AG04450 (cell line): Measurements from ENCODE around the gene ZFYVE28. TPM values are rescaled to one million over a fixed set of nuclear protein-coding genes. Genes with fewer than 3 reads are reported as not detected.

ENCODE experiments used
- CTCF ChIA-PET: fragments of 300-600, 350-600 bp; formaldehyde crosslinking; extraction: SDS; loops from one replicate; lab custom pipeline; 2022; ENCODE audit warnings: antibody characterized with exemption, inconsistent platforms; lab: Charles Lee
- POLR2A ChIA-PET: fragments of 350-600 bp; formaldehyde crosslinking; extraction: SDS; loops from one replicate; lab custom pipeline; 2021; ENCODE audit warnings: antibody characterized with exemption, inconsistent platforms; lab: Yijun Ruan, JAX
- DNase-seq: peaks from one replicate; pipeline ENCODE4 v3.0.0-alpha.2; 2011; ENCODE audit warnings: low read depth, low spot score
- H3K27ac ChIP-seq: one replicate; pipeline ENCODE4 v1.5.1; 2012; ENCODE audit warnings: low read depth, low read length, control low read depth
- H3K27me3 ChIP-seq: one replicate; pipeline ENCODE4 v1.6.0; 2012; ENCODE audit warnings: low read length; ENCODE audit not compliant: control insufficient read depth, insufficient read depth
- H3K4me3 ChIP-seq: 2 replicates; pipeline ENCODE4 v1.5.1; 2011; ENCODE audit warnings: mild to moderate bottlenecking, low read depth, low read length, control low read depth
- H3K9me3 ChIP-seq: 2 replicates; pipeline ENCODE4 v1.5.1; 2012; ENCODE audit warnings: low read length; ENCODE audit not compliant: control insufficient read depth, insufficient read depth
- CTCF ChIP-seq: IDR thresholded peaks from 2 replicates; pipeline ENCODE4 v1.5.1; 2011; ENCODE audit warnings: low read depth, low read length, control low read depth, inconsistent platforms
- polyA plus RNA-seq: library from polyadenylated mRNA; depleted of rRNA; stranded (reverse); fragments of >200 nt; gene quantifications from 2 replicates; pipeline ENCODE4 v1.2.3, GENCODE V29; 2011

The ZFYVE28 gene
- polyA plus RNA-seq, 1 experiment, result 2.2 TPM

- Histone ChIP-seq H3K27me3 (peaks cover 38% of the 10 kb centered on the region), H3K27ac (no peak overlapping the region), H3K9me3 (peaks cover 8% of the 10 kb centered on the region; the same call in 1 of the 2 replicates), H3K4me3 (no peak overlapping the region)
- TF ChIP-seq CTCF, result no peak
- CTCF ChIA-PET, result no interaction called here
- POLR2A ChIA-PET, result no interaction called here
- no peak for DNase-seq
Measured at GRCh38 chr4:2424581-2424980, 6.1 kb upstream of the ZFYVE28 start.

- no peak for DNase-seq
- ChIA-PET POLR2A (no interaction called here), CTCF (interaction anchor here (1.0 kb wide), 1 partner anchor 10 kb away, joined by 3 read pairs; no protein-coding TSS in a partner anchor)
- no peak overlapping the region for H3K4me3 ChIP-seq
- H3K27me3 ChIP-seq, result peaks cover 44% of the 10 kb centered on the region
- TF ChIP-seq CTCF, result no peak
- H3K27ac ChIP-seq, result no peak overlapping the region
- H3K9me3 ChIP-seq, result peaks cover under 1% of the 10 kb centered on the region; the same call in 1 of the 2 replicates
Measured at GRCh38 chr4:2423695-2424094, 5.2 kb upstream of the ZFYVE28 start.

GRCh38 chr4:2423066-2423465 is 4.6 kb upstream of the ZFYVE28 start:
- Histone ChIP-seq H3K9me3 (no peaks in the 10 kb centered on the region; the same call in 1 of the 2 replicates), H3K27ac (no peak overlapping the region), H3K27me3 (peaks cover 45% of the 10 kb centered on the region), H3K4me3 (no peak overlapping the region)
- TF ChIP-seq CTCF, result no peak
- DNase-seq, result no peak
- CTCF ChIA-PET, result interaction anchor here (1.0 kb wide), 1 partner anchor 10 kb away, joined by 3 read pairs; no protein-coding TSS in a partner anchor
- POLR2A ChIA-PET, result no interaction called here

- H3K27ac ChIP-seq, result no peak overlapping the region
Measured at GRCh38 chr4:2421928-2422327, 3.5 kb upstream of the ZFYVE28 start.

More at GRCh38 chr4:2421928-2422327, 3.5 kb upstream of the ZFYVE28 start:
- POLR2A ChIA-PET, result no interaction called here
- DNase-seq, result no peak
- H3K9me3 ChIP-seq, result no peaks in the 10 kb centered on the region; the same call in 1 of the 2 replicates
- H3K27me3 ChIP-seq, result peaks cover 52% of the 10 kb centered on the region
- no peak overlapping the region for H3K4me3 ChIP-seq
- TF ChIP-seq CTCF, result no peak
- CTCF ChIA-PET, result no interaction called here
